H1 (cell line): ENCODE results near the gene ULBP3.

Experiments used
- CREB1 ChIP-seq: IDR thresholded peaks from 2 replicates; pipeline ENCODE4 v1.6.1; 2012; ENCODE audit warnings: inconsistent platforms
- CTCF ChIP-seq, 3 experiments: IDR thresholded peaks; 1 replicate in 2 of 3; 2 replicates in 1 of 3; pipeline versions ENCODE4 v1.5.1 to v1.6.1; 2011; ENCODE audit warnings: low read length in 3 of 3, mild to moderate bottlenecking in 3 of 3, inconsistent platforms in 2 of 3, low read depth in 1 of 3, moderate library complexity in 1 of 3; ENCODE audit not compliant: insufficient read depth in 1 of 3; ENCODE audit errors: control extremely low read depth in 1 of 3
- EP300 ChIP-seq, 2 experiments: IDR thresholded peaks; 1 replicate in 1 of 2; 2 replicates in 1 of 2; pipeline ENCODE4 v1.6.1; 2011 to 2012; ENCODE audit warnings: low read depth in 2 of 2, low read length in 2 of 2, mild to moderate bottlenecking in 2 of 2, borderline replicate concordance in 1 of 2, inconsistent platforms in 1 of 2, moderate library complexity in 1 of 2
- EZH2 ChIP-seq: fragments of 200-600 bp; sonication (generic); IDR thresholded peaks from 2 replicates; pipeline ENCODE4 v1.7.1; 2012; ENCODE audit warnings: low read depth, mild to moderate bottlenecking, moderate library complexity, low read length, inconsistent platforms; ENCODE audit not compliant: severe bottlenecking
- PHF8 ChIP-seq: fragments of 200-600 bp; sonication (generic); conservative IDR thresholded peaks from 2 replicates; pipeline ENCODE4 v1.7.1; 2012; ENCODE audit warnings: low read depth, mild to moderate bottlenecking, inconsistent platforms, low read length, moderate library complexity
- SP1 ChIP-seq: IDR thresholded peaks from 2 replicates; pipeline ENCODE4 v1.6.1; 2011; ENCODE audit warnings: low read depth, low read length
- TF ChIP-seq, protein P1 (sequence below): IDR thresholded peaks from 2 replicates; pipeline ENCODE4 v1.6.1; 2011; ENCODE audit warnings: low read depth, mild to moderate bottlenecking, low read length; ENCODE audit not compliant: insufficient read depth

DNA sequence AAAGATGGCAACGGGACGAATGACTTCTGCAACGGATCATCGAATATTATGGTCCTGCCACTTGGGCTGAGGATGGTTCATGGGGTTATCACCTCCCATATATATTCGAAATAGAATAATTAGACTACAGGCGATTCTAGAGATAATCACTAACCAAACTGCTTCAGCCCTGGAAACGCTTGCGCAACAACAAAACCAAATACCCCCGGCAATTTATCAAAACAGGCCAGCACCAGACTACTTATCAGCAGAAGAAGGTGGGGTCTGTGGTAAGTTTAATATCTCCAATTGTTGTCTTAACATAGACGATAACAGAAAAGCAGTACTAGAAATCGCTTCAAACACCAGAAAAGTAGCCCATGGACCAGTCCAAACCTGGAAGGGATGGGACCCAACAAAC lies 31.0 kb upstream of the ULBP3 start:
- no peak for TF ChIP-seq PHF8
- no peak for TF ChIP-seq EP300 (IDR thresholded peaks at IDR 0.05; ENCODE audit: borderline replicate concordance in 1 of 2, low read depth in 2 of 2, low read length in 2 of 2)
- no peak for TF ChIP-seq CREB1
- no peak for TF ChIP-seq CTCF (IDR thresholded peaks at IDR 0.05; ENCODE audit: control extremely low read depth in 1 of 3, insufficient read depth in 1 of 3, low read depth in 1 of 3, low read length in 3 of 3)
- no peak for TF ChIP-seq EZH2
- TF ChIP-seq SP1, result no peak
- TF ChIP-seq, protein P1, sequence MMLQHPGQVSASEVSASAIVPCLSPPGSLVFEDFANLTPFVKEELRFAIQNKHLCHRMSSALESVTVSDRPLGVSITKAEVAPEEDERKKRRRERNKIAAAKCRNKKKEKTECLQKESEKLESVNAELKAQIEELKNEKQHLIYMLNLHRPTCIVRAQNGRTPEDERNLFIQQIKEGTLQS, result no peak
